HEK293 (cell line): ENCODE data around the gene GSTM5.

ENCODE experiments used
- HOXA7 ChIP-seq: sonication (generic); formaldehyde crosslinking; IDR thresholded peaks from 2 replicates; pipeline ENCODE4 v1.8.1; 2022; ENCODE audit warnings: missing genetic modification reagents, borderline replicate concordance
- ZNF274 ChIP-seq, 2 experiments: fragments of 200-500 bp in 1 of 2; fragments of 450-650 bp in 1 of 2; sonication (Bioruptor generic) in 1 of 2; formaldehyde crosslinking in 1 of 2; IDR thresholded peaks; 2 replicates each; pipeline versions ENCODE4 v1.5.1 to v1.6.1; 2014 to 2016; ENCODE audit warnings: borderline replicate concordance in 1 of 2, inconsistent platforms in 1 of 2, low read length in 1 of 2, missing biosample characterization in 1 of 2, missing genetic modification characterization in 1 of 2
- ZNF558 ChIP-seq: fragments of 450-650 bp; formaldehyde crosslinking; IDR thresholded peaks from 2 replicates; pipeline ENCODE4 v1.5.1; 2016; ENCODE audit warnings: missing biosample characterization, missing genetic modification characterization
- ZNF777 ChIP-seq: fragments of 450-650 bp; formaldehyde crosslinking; IDR thresholded peaks from 2 replicates; pipeline ENCODE4 v1.5.1; 2017; ENCODE audit warnings: missing biosample characterization, missing genetic modification characterization, borderline replicate concordance
- TF ChIP-seq, protein P1 (sequence below): fragments of 450-650 bp; formaldehyde crosslinking; IDR thresholded peaks from 2 replicates; pipeline ENCODE4 v1.5.1; 2016; ENCODE audit warnings: missing biosample characterization, missing genetic modification characterization

DNA sequence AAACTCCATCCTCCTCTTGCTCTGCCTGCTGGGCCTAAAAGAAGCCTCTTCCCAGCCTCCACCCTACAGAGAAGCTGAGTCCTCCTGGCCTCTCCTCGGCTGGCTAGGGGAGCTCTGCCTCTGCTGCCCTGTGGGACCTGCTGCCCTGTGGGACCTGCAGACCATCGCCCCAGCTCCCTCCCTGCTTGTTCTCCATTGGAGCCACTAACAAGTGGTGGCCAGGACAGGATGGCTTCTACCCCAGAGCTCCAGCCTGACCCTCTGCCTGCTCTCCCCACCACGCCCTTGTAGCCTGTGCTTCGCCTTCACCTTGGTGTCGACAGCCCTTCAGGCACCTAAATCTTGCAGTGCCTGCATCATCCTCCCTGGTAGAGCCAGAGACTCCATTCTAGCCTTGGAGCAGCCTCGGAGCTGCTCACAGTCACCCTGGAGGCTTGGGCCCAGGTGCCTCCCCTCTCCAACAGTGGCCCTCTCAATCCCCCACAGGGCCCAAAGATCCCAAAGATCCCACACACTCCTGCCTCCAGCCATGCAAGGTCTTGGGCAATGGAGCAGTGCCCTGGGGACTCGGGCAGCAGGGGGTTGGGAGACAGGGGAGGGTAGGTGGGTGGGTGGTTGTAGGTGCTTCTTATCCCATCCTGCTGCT lies 48.7 kb downstream of the GSTM5 start:
- TF ChIP-seq, protein P1, sequence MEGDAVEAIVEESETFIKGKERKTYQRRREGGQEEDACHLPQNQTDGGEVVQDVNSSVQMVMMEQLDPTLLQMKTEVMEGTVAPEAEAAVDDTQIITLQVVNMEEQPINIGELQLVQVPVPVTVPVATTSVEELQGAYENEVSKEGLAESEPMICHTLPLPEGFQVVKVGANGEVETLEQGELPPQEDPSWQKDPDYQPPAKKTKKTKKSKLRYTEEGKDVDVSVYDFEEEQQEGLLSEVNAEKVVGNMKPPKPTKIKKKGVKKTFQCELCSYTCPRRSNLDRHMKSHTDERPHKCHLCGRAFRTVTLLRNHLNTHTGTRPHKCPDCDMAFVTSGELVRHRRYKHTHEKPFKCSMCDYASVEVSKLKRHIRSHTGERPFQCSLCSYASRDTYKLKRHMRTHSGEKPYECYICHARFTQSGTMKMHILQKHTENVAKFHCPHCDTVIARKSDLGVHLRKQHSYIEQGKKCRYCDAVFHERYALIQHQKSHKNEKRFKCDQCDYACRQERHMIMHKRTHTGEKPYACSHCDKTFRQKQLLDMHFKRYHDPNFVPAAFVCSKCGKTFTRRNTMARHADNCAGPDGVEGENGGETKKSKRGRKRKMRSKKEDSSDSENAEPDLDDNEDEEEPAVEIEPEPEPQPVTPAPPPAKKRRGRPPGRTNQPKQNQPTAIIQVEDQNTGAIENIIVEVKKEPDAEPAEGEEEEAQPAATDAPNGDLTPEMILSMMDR (tag by site-specific recombination) = no peak
- TF ChIP-seq ZNF274 (IDR thresholded peaks at IDR 0.05; ENCODE audit: low read length) (no peak), ZNF274 (tag by site-specific recombination; IDR thresholded peaks at IDR 0.05; ENCODE audit: borderline replicate concordance) (no peak), HOXA7 (CRISPR knock-in tag) (no peak), ZNF777 (no peak), ZNF558 (tag by site-specific recombination) (no peak)
